Nephron (organoid): ENCODE results near the gene FGD2.
A peak's percentile ranks its signal among the peaks of the same experiment; 100 is the strongest.

Experiments used
- H3K27ac Mint-ChIP-seq, 3 experiments: 2 replicates each; pipeline ENCODE4 v1.8.0; 2020; ENCODE audit warnings: mixed read lengths in 3 of 3, mild to moderate bottlenecking in 2 of 3, moderate library complexity in 1 of 3
- H3K27me3 Mint-ChIP-seq: 2 replicates; pipeline ENCODE4 v1.8.0; 2021; ENCODE audit warnings: low read depth, mild to moderate bottlenecking, moderate library complexity, mixed read lengths
- H3K36me3 Mint-ChIP-seq: 2 replicates; pipeline ENCODE4 v1.8.0; 2020; ENCODE audit warnings: low read depth, mixed read lengths
- H3K4me1 Mint-ChIP-seq: 2 replicates; pipeline ENCODE4 v1.8.0; 2020; ENCODE audit warnings: mixed read lengths
- H3K4me3 Mint-ChIP-seq, 3 experiments: 2 replicates each; pipeline ENCODE4 v1.8.0; 2020; ENCODE audit warnings: mild to moderate bottlenecking in 3 of 3, mixed read lengths in 3 of 3, moderate library complexity in 2 of 3
- H3K9me3 Mint-ChIP-seq: 2 replicates; pipeline ENCODE4 v1.8.0; 2020; ENCODE audit warnings: mixed read lengths
- TF ChIP-seq, protein P1 (sequence below), 3 experiments: fragments of 200-600 bp; sonication (generic); IDR thresholded peaks; one replicate each; pipeline ENCODE4 v1.5.0; 2021; ENCODE audit warnings: antibody characterized with exemption in 3 of 3; ENCODE audit not compliant: unreplicated experiment in 3 of 3

Gene FGD2

DNA sequence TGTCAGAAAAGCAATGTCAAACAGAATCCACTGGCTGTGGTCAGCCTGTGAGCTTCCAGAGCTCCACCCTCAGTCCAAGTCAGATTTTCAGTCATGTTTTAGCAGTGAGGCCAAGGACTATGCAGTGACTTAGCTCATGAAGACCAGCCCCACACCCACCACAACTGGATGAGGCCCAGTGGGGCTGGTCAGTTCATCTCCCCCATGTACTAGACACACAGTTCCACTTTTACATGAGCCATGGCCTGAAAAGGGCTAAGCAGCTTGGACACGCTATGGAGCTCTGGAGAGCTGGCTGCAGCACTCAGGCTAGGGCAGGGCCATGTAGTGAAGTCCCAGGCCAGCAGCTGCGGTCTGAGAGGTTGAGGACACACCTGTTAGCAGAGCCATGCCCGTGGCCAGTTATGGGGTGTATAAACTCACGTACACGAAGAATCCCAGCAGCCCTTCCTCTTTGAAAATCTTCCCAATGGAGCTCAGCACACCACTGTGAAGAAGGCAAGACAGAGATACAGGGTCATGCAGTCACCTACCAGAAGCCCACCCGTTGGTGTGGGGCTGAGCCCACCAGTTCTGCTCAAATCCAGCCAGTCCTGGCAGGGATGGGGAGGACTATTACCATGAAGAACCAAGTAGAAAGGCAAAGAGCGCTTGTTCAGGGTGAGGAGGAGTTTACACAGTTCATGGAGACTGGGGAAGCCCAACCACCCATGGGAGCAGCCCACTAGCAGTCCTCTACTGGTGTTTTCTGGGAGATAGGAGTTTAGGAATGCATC, 30.0 kb upstream of the FGD2 start:
- H3K27ac Mint-ChIP-seq: no peak overlapping the region
- TF ChIP-seq, protein P1, sequence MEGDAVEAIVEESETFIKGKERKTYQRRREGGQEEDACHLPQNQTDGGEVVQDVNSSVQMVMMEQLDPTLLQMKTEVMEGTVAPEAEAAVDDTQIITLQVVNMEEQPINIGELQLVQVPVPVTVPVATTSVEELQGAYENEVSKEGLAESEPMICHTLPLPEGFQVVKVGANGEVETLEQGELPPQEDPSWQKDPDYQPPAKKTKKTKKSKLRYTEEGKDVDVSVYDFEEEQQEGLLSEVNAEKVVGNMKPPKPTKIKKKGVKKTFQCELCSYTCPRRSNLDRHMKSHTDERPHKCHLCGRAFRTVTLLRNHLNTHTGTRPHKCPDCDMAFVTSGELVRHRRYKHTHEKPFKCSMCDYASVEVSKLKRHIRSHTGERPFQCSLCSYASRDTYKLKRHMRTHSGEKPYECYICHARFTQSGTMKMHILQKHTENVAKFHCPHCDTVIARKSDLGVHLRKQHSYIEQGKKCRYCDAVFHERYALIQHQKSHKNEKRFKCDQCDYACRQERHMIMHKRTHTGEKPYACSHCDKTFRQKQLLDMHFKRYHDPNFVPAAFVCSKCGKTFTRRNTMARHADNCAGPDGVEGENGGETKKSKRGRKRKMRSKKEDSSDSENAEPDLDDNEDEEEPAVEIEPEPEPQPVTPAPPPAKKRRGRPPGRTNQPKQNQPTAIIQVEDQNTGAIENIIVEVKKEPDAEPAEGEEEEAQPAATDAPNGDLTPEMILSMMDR (IDR thresholded peaks at IDR 0.05; ENCODE audit: unreplicated experiment in 3 of 3): no peak
- peaks cover 66% of the 10 kb centered on the region for H3K36me3 Mint-ChIP-seq
- H3K4me1 Mint-ChIP-seq: peaks cover 16% of the 10 kb centered on the region
- no peaks in the 10 kb centered on the region for H3K27me3 Mint-ChIP-seq
- H3K4me3 Mint-ChIP-seq: no peak overlapping the region
- no peaks in the 10 kb centered on the region for H3K9me3 Mint-ChIP-seq

DNA sequence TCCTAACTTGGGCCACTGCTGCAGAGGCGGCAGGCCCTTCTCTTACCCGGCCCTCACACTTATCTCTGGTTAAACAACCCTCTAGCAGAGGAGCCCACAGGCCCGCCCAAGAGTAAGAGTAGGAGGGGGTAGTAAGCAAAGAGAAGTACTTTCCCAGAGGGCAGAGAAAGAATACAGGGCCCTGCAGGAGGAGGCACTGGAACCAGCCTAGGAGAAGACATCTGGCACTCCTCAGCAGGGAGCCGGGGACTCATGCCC, 29.5 kb upstream of the FGD2 start:
- Mint-ChIP-seq H3K36me3 (peaks cover 65% of the 10 kb centered on the region), H3K27ac (no peak overlapping the region), H3K4me3 (no peak overlapping the region), H3K27me3 (no peaks in the 10 kb centered on the region), H3K9me3 (no peaks in the 10 kb centered on the region), H3K4me1 (peaks cover 22% of the 10 kb centered on the region)
- TF ChIP-seq, protein P1 (IDR thresholded peaks at IDR 0.05; ENCODE audit: unreplicated experiment in 3 of 3): no peak

DNA sequence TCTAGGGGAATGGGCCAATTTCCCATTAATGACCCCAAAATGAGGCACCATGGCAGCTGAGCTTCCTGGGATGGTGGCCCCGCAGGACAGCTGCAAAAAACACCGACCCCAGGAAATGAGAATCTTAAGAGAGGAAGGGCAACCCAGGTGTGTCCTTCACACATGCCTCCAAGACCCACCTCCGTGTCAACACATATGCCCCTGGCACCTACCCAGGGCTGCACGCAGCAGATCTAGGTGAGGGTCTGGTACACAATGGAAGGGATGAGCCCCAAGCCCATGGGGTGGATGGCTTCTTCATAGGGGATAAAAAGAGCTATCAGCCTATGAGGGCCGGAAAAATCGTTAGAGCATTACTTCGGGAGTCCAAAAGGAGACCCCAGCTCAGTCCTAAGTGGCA, 28.9 kb upstream of the FGD2 start:
- H3K27ac Mint-ChIP-seq: no peak overlapping the region
- H3K27me3 Mint-ChIP-seq: no peaks in the 10 kb centered on the region
- H3K4me1 Mint-ChIP-seq: peaks cover 24% of the 10 kb centered on the region
- no peak overlapping the region for H3K4me3 Mint-ChIP-seq
- TF ChIP-seq, protein P1 (IDR thresholded peaks at IDR 0.05; ENCODE audit: unreplicated experiment in 3 of 3): no peak
- no peaks in the 10 kb centered on the region for H3K9me3 Mint-ChIP-seq
- H3K36me3 Mint-ChIP-seq: peaks cover 66% of the 10 kb centered on the region

DNA sequence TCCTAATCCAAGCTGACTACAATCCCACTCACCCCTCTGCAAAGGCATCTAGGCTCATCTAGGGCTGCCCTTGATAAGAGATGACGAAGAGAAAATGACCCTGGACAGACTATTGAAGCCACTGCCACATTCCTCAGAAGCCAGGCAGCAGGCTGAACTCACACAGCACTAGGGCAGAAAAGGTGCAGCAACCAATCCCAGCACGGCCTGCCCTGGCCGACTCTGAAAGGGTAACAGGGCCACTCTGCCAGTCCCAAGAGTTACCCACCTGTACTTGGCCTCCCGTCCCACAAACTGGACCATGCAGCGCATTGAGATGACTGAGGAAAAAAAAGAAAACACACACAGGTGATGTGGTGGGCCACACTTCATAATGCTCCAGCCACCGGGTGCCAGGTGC, 28.5 kb upstream of the FGD2 start:
- TF ChIP-seq, protein P1 (IDR thresholded peaks at IDR 0.05; ENCODE audit: unreplicated experiment in 3 of 3): no peak
- peaks cover 66% of the 10 kb centered on the region for H3K36me3 Mint-ChIP-seq
- H3K27me3 Mint-ChIP-seq: no peaks in the 10 kb centered on the region
- H3K27ac Mint-ChIP-seq: no peak overlapping the region
- H3K4me1 Mint-ChIP-seq: peaks cover 28% of the 10 kb centered on the region
- no peak overlapping the region for H3K4me3 Mint-ChIP-seq
- H3K9me3 Mint-ChIP-seq: no peaks in the 10 kb centered on the region

DNA sequence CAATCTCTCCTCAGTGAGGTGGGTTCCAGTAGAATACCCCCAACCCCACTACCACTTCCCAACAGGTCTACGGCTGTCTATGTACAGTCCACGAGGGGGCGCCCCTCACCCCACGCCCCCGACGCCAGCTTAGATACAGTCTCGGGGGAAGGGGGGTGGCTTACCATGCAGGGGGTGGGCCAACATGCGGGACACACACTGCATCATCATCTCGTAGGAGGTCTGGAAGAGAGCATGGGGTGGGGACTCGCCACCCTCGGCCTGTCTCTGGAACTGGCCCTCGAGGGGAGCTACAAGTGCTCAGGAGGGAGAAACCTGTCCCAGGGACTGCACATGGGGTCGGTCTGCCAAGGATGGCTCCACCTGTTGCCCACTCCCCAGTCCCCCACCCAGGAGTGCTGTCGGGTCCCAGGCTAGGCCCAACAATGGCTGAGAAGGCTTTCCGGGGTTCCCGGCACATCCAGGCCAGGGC, 27.9 kb upstream of the FGD2 start:
- peaks cover 31% of the 10 kb centered on the region for H3K4me1 Mint-ChIP-seq
- H3K4me3 Mint-ChIP-seq: no peak overlapping the region
- H3K27ac Mint-ChIP-seq: no peak overlapping the region

More for the DNA sequence above, 27.9 kb upstream of the FGD2 start:
- TF ChIP-seq, protein P1 (IDR thresholded peaks at IDR 0.05; ENCODE audit: unreplicated experiment in 3 of 3): peak in 2 of 3 experiments; percentile 37 to 43
- no peaks in the 10 kb centered on the region for H3K27me3 Mint-ChIP-seq
- H3K9me3 Mint-ChIP-seq: no peaks in the 10 kb centered on the region
- peaks cover 63% of the 10 kb centered on the region for H3K36me3 Mint-ChIP-seq
